OCI-LY1 (cell line): ENCODE data around the gene MAD1L1.

ENCODE experiments used
- H2AFZ ChIP-seq: fragments of 200-600 bp; sonication (generic), shearing (Covaris generic); 2 replicates; pipeline ENCODE4 v1.6.0; 2014; ENCODE audit warnings: antibody characterized with exemption, mild to moderate bottlenecking, low read length
- H3F3A ChIP-seq: fragments of 200-600 bp; sonication (generic), shearing (Covaris generic); 2 replicates; pipeline ENCODE4 v1.6.0; 2014; ENCODE audit warnings: mild to moderate bottlenecking, antibody characterized with exemption, low read length, moderate library complexity; ENCODE audit not compliant: insufficient read depth
- H3K27ac ChIP-seq: fragments of 200-600 bp; sonication (generic); 2 replicates; pipeline ENCODE4 v1.5.1; 2014; ENCODE audit warnings: low read length, mixed run types, mild to moderate bottlenecking, low read depth; ENCODE audit not compliant: poor library complexity, severe bottlenecking
- H3K27me3 ChIP-seq: fragments of 200-600 bp; sonication (generic); 2 replicates; pipeline ENCODE4 v1.6.0; 2014; ENCODE audit warnings: antibody characterized with exemption, mild to moderate bottlenecking, low read length, moderate library complexity; ENCODE audit not compliant: insufficient read depth
- H3K36me3 ChIP-seq: fragments of 200-600 bp; sonication (generic); 2 replicates; pipeline ENCODE4 v1.6.1; 2014; ENCODE audit warnings: mild to moderate bottlenecking, antibody characterized with exemption, low read length, moderate library complexity, mixed read lengths; ENCODE audit not compliant: insufficient read depth
- H3K4me1 ChIP-seq: fragments of 200-600 bp; sonication (generic); 2 replicates; pipeline ENCODE4 v1.5.1; 2014; ENCODE audit warnings: mild to moderate bottlenecking, low read length, moderate library complexity; ENCODE audit not compliant: insufficient read depth, severe bottlenecking
- H3K4me2 ChIP-seq: fragments of 200-600 bp; sonication (generic), shearing (Covaris generic); 2 replicates; pipeline ENCODE4 v1.6.1; 2014; ENCODE audit warnings: low read length
- H3K4me3 ChIP-seq: fragments of 200-600 bp; sonication (generic); 2 replicates; pipeline ENCODE4 v1.5.1; 2014; ENCODE audit warnings: low read length, low read depth, mild to moderate bottlenecking, mixed read lengths; ENCODE audit not compliant: poor library complexity, severe bottlenecking
- H3K79me2 ChIP-seq: fragments of 200-600 bp; shearing (Covaris generic); 2 replicates; pipeline ENCODE4 v1.6.1; 2016; ENCODE audit warnings: mixed run types, low read length, mixed read lengths; ENCODE audit not compliant: insufficient read depth
- H3K9ac ChIP-seq: fragments of 200-600 bp; sonication (generic), shearing (Covaris generic); 2 replicates; pipeline ENCODE4 v1.6.1; 2014; ENCODE audit warnings: mild to moderate bottlenecking, low read length, mixed read lengths
- H3K9me2 ChIP-seq: fragments of 200-600 bp; sonication (generic), shearing (Covaris generic); 2 replicates; pipeline ENCODE4 v1.6.1; 2014; ENCODE audit warnings: low read depth, mild to moderate bottlenecking, low read length, mixed read lengths
- H3K9me3 ChIP-seq: fragments of 200-600 bp; shearing (Covaris generic); 2 replicates; pipeline ENCODE4 v1.6.1; 2014; ENCODE audit warnings: low read length, mixed read lengths
- H4K20me1 ChIP-seq: fragments of 200-600 bp; sonication (generic), shearing (Covaris generic); 2 replicates; pipeline ENCODE4 v1.6.0; 2016; ENCODE audit warnings: mild to moderate bottlenecking, low read length; ENCODE audit not compliant: insufficient read depth
- EZH2 ChIP-seq: fragments of 200-600 bp; sonication (generic), shearing (Covaris generic); IDR thresholded peaks from 2 replicates; pipeline ENCODE4 v1.8.0; 2017; ENCODE audit warnings: borderline replicate concordance, mixed run types, mild to moderate bottlenecking, antibody characterized with exemption, low read length, moderate library complexity, mixed read lengths
- TF ChIP-seq, protein P1 (sequence below): fragments of 200-600 bp; sonication (generic), shearing (Covaris generic); IDR thresholded peaks from 2 replicates; pipeline ENCODE4 v1.5.1; 2017; ENCODE audit warnings: mild to moderate bottlenecking, antibody characterized with exemption, low read length, moderate library complexity, mixed read lengths

The MAD1L1 gene

DNA sequence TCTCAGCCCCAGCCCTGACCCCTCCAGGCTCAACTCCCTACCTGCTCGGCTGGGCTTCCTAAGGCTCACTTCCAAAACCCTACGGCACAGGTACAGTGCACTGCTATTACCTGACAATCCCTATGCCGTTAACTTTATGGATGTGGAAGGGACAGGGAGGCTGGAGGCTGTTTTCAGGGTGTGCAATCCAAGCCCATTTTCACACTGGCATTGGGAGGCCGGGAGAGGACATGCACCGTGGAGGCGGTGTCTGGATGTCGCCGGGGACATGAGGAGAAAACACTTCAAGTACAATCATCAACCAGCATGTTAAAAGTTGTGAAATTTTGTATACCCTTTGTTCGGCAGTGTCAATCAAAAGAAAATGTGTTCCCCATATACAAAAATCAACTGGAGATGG, 80.1 kb downstream of the MAD1L1 start:
- H3K36me3 ChIP-seq, result 0 out of 2 replicates have a peak, but pooled peaks cover 7% of the 10 kb centered on the region
- peaks cover 13% of the 10 kb centered on the region for H3K4me1 ChIP-seq
- no peak overlapping the region for H3K27ac ChIP-seq
- no peaks in the 10 kb centered on the region for H4K20me1 ChIP-seq
- H3K4me2 ChIP-seq, result no peak overlapping the region
- H3F3A ChIP-seq, result no peaks in the 10 kb centered on the region
- no peaks in the 10 kb centered on the region; the same call in 1 of the 2 replicates for H3K79me2 ChIP-seq
- H3K27me3 ChIP-seq, result no peaks in the 10 kb centered on the region
- no peak overlapping the region for H2AFZ ChIP-seq
- no peak overlapping the region for H3K9ac ChIP-seq
- no peak for TF ChIP-seq EZH2
- TF ChIP-seq, protein P1, sequence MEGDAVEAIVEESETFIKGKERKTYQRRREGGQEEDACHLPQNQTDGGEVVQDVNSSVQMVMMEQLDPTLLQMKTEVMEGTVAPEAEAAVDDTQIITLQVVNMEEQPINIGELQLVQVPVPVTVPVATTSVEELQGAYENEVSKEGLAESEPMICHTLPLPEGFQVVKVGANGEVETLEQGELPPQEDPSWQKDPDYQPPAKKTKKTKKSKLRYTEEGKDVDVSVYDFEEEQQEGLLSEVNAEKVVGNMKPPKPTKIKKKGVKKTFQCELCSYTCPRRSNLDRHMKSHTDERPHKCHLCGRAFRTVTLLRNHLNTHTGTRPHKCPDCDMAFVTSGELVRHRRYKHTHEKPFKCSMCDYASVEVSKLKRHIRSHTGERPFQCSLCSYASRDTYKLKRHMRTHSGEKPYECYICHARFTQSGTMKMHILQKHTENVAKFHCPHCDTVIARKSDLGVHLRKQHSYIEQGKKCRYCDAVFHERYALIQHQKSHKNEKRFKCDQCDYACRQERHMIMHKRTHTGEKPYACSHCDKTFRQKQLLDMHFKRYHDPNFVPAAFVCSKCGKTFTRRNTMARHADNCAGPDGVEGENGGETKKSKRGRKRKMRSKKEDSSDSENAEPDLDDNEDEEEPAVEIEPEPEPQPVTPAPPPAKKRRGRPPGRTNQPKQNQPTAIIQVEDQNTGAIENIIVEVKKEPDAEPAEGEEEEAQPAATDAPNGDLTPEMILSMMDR, result no peak
- H3K9me3 ChIP-seq, result no peaks in the 10 kb centered on the region
- no peaks in the 10 kb centered on the region for H3K9me2 ChIP-seq
- H3K4me3 ChIP-seq, result no peak overlapping the region

DNA sequence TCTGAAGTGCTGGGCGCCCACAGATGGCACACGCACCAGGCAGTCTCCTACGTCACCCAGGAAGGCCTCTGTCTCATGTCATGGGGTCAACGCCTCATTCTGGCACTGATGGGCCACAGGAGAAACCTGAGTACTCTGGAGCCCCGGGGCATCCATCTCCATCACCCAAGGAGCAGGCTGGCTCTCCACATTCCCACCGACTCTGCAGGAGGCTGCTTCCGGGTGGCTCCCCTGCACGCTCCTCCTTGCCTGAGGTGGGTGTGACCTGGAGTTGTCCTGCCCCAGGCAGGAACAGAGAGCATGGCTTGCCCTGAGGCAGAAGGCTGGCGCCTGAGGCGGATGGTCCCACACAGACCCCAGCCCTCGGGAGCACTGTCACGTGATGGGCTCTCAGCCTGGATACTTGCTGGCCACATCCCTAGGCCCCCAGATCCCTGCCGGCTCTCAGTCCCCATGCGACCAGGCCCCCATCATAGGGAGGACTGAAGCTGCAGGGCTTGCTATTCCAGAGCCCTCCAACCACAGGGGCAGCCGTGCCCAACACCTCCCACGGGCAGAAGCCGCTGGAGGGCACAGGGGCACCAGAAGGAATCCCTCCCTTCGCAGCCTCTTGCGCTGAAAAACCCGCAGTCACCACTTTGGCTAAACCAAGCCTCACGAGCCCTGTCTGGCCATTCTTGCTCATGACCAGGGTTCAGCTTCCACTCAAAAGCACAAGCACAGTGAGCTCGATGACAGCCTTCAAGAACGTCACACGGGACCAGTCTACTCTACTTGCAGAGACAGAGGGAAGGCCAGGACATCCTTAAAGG, 80.7 kb downstream of the MAD1L1 start:
- H3K79me2 ChIP-seq, result no peaks in the 10 kb centered on the region; the same call in 1 of the 2 replicates
- no peaks in the 10 kb centered on the region for H3F3A ChIP-seq
- peaks cover 6% of the 10 kb centered on the region for H3K4me1 ChIP-seq
- H3K9me2 ChIP-seq, result no peaks in the 10 kb centered on the region
- H3K4me3 ChIP-seq, result no peak overlapping the region
- no peak overlapping the region for H3K27ac ChIP-seq
- no peaks in the 10 kb centered on the region for H3K9me3 ChIP-seq
- H2AFZ ChIP-seq, result no peak overlapping the region
- H3K4me2 ChIP-seq, result no peak overlapping the region
- H3K36me3 ChIP-seq, result 0 out of 2 replicates have a peak, but pooled peaks cover 7% of the 10 kb centered on the region
- TF ChIP-seq, protein P1, result no peak
- TF ChIP-seq EZH2, result no peak
- H3K27me3 ChIP-seq, result no peaks in the 10 kb centered on the region
- no peaks in the 10 kb centered on the region for H4K20me1 ChIP-seq
- H3K9ac ChIP-seq, result no peak overlapping the region

DNA sequence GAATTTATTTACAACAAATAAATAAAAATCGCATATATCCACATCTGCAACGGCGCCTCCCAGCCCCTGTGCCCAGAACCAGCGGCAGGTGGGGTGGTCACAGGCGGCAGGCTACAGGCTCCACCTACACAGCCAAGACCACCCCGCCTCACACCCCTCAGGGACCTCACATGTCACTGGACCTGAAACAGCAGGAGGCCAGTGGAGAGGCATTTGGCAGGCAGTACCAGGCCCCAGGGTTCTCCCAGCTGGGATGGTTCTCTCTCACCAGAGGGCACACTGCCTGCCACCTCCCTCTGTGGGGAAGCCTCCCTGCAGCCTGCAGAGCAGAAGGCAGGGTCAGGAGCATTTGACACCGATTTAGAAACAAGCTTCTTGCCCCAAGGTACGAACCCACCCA, 81.5 kb downstream of the MAD1L1 start:
- H3K4me2 ChIP-seq, result no peak overlapping the region
- H3K9me2 ChIP-seq, result no peaks in the 10 kb centered on the region
- no peaks in the 10 kb centered on the region for H3K9me3 ChIP-seq
- H3K4me1 ChIP-seq, result peaks cover 5% of the 10 kb centered on the region
- TF ChIP-seq EZH2, result no peak
- TF ChIP-seq, protein P1, result no peak
- H3F3A ChIP-seq, result no peaks in the 10 kb centered on the region
- no peaks in the 10 kb centered on the region for H4K20me1 ChIP-seq
- H3K27me3 ChIP-seq, result no peaks in the 10 kb centered on the region
- H2AFZ ChIP-seq, result no peak overlapping the region
- peaks cover 13% of the 10 kb centered on the region; the same call in 1 of the 2 replicates for H3K36me3 ChIP-seq
- no peak overlapping the region for H3K9ac ChIP-seq
- H3K79me2 ChIP-seq, result no peaks in the 10 kb centered on the region; the same call in 1 of the 2 replicates
- H3K27ac ChIP-seq, result no peak overlapping the region
- no peak overlapping the region for H3K4me3 ChIP-seq
